ENCODE data around the gene MKRN2. TPM values are rescaled to one million over a fixed set of nuclear protein-coding genes. Genes with fewer than 3 reads are reported as not detected.

The MKRN2 gene
- total RNA-seq, 1 donor from 2014 or later, result 23.9 TPM

DNA sequence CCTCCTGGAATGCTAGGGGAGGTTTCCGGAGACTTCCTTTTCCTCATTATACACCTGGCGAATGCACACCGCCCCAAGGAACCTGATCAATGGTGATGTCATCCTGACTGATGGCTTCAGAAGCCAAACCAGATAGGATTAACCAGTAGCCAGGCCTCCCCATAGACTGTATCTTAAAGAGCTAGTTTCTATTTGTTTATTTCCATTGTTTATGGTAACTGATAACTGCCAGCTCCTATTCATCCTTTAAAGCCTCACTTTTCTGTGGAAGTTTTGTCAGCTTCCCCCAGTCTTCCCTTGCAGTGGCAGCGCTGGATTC is 11.5 kb upstream of the MKRN2 start, which contains the start of gene MKRN2OS:
TSS of gene MKRN2OS (minus strand) at position 27 of the 319 bp plus-strand sequence. CDS start 35 bp downstream, outside the sequence.
- DNase-seq (ENCODE audit: low spot score) (no peak), ATAC-seq (no peak)
- intact Hi-C loops (cut with DNase I), result no loop called here

DNA sequence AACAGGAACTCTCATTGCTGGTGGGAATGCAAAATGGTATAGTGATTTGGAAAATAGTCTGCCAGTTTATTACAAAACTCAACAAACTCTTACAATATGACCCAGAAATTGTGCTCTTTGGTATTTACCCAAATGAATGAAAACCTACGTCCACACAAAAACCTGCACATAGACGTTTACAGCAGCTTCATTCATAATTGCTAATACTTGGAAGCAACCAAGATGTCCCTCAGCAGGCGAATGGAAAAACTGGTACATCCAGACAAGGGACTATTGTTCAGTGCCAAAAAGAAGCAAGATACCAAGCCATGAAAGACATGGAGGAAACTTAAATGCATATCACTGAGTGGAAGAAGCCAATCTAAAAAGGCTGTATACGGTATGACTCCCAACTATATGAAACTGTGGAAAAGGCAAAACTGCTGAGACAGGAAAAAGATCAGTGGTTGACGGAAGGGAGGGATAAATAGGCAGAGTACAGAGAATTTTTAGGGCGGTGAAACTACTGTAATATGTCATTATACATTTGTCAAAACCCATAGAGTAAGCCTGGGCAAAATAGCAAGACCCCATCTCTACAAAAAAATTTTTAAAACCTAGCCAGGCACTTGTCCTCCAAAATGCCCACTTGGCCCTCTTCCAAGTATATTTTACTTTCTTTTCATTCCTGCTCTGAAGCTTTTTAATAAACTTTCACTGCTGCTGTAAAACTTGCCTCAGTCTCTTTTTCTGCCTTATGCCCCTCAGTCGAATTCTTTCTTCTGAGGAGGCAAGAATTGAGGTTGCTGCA is 6.7 kb upstream of the MKRN2 start:
- intact Hi-C loops (cut with DNase I), result no loop called here
- ATAC-seq (no peak), DNase-seq (ENCODE audit: low spot score) (no peak)

DNA sequence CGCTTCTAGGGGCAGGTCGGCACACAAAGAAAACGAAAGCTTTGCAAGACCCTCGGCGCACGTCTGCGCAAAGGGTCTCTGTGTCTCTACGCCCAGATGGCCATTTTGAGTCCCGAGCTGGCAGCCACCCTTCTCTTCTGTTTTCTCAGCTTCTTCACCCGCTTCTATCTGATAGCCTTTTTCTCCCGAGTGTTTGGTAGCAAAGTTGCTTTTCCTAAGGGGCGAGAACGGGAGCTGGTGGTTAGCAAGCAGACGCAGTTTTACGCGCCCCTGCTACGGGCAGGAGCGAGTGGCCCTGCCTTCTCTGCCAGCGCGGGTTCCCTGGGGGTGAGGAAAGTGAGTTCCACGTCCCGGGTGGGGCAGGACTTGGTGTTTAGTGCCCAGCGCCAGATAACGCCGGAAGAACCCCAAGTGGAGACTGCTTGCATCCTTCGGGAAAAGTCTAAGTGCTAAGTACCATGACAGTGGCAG is 2.9 kb upstream of the MKRN2 start:
- no peak for DNase-seq (ENCODE audit: low spot score)
- ATAC-seq, result no peak
- intact Hi-C loops (cut with DNase I), result no loop called here

DNA sequence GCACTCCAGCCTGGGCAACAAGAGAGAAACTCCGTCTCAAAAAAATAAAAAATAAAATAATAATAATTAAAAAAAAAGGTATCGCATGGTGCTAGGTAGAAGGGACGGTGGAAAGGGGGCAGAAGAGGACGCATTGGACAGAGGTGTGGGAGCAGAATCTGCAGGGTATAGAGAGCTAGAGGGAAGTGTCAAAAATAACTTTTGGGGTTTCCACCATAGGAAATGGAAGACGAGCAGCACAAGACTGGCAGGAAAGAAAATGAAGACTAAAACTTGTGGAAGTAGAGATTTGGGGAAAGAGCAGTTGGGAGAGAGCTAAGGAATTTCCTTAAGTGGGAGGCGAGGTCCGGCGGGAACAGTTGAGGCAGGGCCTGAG is 585 bp upstream of the MKRN2 start:
- intact Hi-C loops (cut with DNase I), result no loop called here
- no peak for DNase-seq (ENCODE audit: low spot score)
- ATAC-seq, result peak; percentile 34

DNA sequence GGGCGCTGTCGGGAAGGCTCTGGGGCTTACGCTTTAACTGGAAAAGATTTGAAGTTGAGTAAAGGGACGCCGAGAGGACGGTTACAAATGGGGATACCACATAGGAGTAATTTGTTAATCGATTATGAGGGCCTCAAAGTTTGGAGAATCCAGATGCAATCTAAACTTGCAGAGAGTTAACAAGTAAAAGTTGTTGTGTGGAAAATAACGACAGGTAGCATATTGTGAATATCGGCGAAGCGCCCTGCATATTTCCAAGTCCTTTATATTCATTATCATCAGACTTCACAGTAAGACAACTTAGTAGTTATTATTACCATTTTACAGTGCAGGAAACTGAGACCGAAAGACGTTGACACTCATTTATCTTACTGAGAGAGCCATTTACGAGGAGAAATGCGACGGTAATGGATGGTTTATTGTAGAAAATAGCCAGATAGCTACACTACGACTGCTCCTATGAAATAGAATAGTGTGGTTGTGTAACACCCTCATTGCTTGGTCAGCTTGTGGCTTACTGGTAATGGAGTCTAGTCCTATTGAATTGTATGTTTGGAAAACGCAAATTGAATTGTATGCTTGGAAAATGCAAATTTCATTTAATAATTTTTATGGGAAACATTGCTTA is 700 bp downstream of the MKRN2 start:
- intact Hi-C loops (cut with DNase I), result no loop called here
- DNase-seq (ENCODE audit: low spot score) (no peak), ATAC-seq (no peak)

DNA sequence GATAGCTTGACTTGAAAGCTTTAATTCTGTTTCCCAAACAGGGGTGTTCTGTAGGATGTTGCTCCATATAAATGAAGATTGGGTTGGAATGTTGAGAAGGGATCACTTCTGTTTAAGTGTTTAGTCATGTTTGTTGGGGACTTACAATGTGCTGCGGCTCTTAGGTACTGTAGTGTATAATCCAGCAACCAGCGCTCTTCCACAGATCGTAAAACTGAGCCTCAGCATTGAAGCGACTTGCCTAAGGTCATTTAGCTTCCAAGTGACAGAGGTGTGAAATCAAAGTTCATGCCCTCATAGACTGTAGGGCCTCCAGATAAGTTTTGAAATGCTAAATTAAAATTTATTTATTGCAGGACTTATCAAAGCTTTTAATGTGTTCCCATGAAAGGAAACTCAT is 1.8 kb downstream of the MKRN2 start:
- ATAC-seq (no peak), DNase-seq (ENCODE audit: low spot score) (no peak)
- intact Hi-C loops (cut with DNase I), result no loop called here

DNA sequence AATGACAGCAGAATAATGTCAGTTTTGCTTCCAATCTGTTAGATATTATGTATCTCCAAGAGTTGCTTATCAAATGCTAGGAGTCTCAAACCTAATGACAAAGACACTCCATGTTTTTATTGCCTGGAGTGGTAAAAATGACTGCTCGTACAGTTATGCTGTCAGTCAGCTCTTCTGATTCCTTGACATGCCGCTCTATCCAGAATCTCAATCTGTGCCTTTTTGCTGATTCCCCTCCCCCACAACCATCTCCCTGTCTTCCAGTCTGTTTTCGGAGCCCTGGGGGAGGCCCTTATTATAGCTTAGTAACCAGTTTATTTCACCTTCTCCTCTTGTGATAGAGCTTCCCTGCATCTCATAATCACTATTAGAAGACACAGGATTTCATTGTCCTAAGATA is 2.6 kb downstream of the MKRN2 start:
- DNase-seq (ENCODE audit: low spot score), result no peak
- intact Hi-C loops (cut with DNase I), result no loop called here
- no peak for ATAC-seq

DNA sequence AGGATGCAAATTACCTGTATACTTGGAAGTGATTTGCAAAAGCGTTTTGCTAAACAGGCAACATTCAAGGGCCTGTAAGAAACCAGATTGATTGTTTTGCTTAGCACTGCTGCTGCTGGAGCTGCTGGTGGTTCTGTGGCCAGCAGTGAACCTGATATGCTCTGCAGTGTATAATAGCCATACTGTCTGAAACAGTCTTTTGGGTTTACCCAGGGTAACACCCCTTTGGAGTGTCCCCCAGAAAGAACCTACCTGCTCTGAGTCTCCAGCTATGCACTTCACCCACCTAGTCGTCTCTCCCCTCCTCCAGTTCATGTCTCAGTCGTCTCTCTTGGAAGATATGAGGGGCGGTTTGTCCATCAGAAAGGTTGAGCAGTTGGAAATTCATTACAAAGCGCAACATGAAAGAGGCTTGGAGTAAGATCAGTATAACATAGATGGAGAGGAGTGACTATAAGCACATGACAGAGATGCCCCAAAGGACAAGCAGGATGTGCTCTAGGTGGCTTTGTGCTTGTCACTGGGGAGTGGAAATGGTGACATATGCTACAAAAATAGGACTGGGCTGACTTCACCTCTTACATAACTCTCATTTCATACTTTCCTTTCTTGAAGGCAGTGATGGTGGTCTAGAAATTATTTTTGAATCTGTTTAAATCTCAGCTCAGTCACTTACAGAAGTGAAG is 3.8 kb downstream of the MKRN2 start:
- no peak for ATAC-seq
- DNase-seq (ENCODE audit: low spot score), result no peak
- intact Hi-C loops (cut with DNase I), result no loop called here

DNA sequence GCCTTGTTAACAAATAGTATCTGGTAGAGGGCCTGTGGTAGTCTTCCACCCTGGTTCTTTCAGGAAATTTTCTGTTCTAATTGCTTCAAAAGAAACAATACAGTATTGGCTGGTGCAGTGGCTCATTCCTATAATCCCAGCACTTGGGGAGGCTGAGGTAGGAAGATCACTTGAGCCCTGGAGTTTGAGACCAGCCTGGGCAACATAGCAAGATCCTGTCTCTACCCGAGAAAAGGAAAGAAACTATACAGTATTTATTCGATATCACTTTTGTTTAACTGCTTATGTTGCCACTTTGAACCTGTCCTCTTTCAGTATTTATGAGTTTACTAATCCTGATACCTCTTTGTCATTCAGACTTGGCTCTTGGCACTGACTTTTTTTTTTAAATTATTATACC is 4.5 kb downstream of the MKRN2 start:
- intact Hi-C loops (cut with DNase I), result no loop called here
- ATAC-seq (no peak), DNase-seq (ENCODE audit: low spot score) (no peak)

DNA sequence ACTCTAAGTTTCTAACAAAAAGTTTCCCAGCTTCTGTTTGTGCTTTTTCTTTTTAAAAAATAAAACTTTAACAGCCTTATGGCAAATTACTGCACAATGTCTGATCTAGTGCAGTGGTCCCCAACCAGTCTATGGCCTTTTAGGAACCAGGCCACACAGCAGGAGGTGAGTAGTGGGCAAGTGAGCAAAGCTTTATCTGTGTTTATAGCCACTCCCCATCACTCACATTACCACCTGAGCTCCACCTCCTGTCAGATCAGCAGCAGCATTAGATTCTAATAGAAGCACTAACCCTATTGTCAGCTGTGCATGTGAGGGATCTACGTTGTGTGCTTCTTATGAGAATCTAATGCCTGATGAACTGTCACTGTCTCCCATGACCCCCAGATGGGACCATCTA is 5.6 kb downstream of the MKRN2 start:
- ATAC-seq (no peak), DNase-seq (ENCODE audit: low spot score) (no peak)
- intact Hi-C loops (cut with DNase I), result no loop called here

DNA sequence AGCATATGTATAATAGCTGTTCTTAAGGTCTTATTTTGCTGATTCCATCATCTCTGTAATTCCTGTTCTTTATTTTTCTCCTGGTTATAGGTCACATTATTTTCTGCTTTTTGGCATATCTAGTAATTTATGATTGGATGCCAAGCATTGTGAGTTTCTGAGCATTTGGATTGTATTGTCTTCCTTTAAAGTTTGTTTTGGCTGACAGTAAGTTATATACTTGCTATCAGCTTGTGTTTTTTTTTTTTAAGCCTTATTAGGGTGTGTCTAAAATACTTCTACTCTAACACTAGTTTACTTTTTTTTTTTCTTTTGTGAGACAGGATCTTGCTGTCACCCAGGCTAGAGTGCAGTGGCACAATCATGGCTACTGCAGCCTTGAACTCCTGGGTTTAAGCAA is 10.1 kb downstream of the MKRN2 start:
- ATAC-seq (no peak), DNase-seq (ENCODE audit: low spot score) (no peak)
- intact Hi-C loops (cut with DNase I), result no loop called here

DNA sequence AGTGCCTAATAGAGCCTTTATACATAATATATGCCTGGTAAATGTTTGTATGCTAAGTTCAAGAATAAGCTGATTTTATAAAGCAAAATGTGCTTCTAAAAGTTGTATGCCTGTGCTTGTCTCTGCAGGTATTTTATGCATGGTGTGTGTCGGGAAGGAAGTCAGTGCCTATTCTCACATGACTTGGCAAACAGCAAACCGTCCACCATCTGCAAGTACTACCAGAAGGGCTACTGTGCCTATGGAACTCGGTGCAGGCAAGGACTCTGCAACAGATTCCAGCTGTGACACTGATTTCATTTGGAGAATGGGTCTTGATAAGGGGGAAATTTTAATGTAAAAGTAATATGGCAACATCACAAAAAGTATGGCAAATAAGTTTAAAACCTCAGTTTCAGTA is 11.9 kb downstream of the MKRN2 start:
- DNase-seq (ENCODE audit: low spot score) (no peak), ATAC-seq (no peak)
- intact Hi-C loops (cut with DNase I), result no loop called here

DNA sequence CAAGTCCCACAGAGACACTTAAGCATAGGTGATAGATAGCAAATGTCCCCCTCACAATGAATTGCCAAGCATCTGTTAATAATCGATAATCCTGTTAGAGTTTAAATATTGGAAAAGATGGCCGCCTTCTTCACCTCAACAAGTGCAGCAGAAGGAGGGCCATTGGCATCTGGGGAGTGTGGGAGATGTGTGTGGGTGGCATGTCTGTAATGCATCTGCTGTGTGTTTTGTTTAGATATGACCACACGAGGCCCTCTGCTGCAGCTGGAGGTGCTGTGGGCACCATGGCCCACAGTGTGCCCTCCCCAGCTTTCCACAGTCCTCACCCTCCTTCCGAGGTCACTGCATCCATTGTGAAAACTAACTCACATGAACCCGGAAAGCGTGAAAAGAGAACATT is 12.9 kb downstream of the MKRN2 start:
- no peak for ATAC-seq

DNA sequence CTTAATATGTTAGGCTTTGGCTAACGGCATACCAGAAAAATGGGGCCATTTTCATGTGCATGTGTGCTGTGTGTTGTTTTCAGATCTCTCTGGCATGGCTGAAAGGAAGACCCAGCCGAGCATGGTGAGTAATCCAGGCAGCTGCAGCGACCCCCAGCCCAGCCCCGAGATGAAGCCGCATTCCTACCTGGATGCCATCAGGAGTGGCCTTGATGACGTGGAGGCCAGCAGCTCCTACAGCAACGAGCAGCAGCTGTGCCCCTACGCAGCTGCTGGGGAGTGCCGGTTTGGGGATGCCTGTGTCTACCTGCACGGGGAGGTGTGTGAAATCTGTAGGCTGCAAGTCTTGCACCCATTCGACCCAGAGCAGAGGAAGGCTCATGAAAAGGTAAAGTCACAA is 15.1 kb downstream of the MKRN2 start:
- DNase-seq (ENCODE audit: low spot score) (no peak), ATAC-seq (no peak)
- intact Hi-C loops (cut with DNase I), result no loop called here

More for the DNA sequence above, 12.9 kb downstream of the MKRN2 start:
- intact Hi-C loops (cut with DNase I), result no loop called here
- no peak for DNase-seq (ENCODE audit: low spot score)

DNA sequence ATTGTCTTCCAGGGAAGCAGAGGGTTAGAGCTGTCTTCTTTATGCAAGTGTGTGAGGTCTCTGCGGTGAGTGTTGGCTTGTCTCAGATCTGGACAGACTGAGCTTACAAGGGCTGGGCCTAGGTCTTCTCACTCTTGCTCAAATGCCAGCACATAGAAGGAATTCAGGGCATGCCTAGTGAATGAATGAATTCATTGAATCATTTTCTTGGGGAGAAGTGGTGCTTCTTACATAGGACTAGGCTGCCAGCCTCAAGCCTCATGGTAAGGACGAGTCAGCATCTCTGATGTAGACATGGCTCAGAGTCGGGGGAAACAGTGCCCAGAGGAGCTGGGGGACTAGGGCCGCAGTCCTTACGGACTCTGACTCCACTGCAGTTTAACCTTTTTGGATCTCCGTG is 17.2 kb downstream of the MKRN2 start:
- no peak for ATAC-seq
- intact Hi-C loops (cut with DNase I), result no loop called here
- DNase-seq (ENCODE audit: low spot score), result no peak

DNA sequence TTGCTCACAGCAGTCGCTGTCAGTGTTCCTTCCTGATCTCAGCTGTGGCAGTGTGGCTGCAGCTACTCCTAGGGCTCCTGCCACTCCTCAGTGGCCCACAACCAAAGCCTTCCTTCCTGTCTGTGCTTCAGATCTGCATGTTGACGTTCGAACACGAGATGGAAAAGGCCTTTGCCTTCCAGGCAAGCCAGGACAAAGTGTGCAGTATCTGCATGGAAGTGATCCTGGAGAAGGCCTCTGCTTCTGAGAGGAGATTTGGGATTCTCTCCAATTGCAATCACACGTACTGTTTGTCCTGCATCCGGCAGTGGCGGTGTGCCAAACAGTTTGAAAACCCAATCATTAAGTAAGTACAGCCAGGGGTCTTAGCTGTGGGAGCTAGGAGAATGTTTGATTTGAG is 17.8 kb downstream of the MKRN2 start:
- ATAC-seq (no peak), DNase-seq (ENCODE audit: low spot score) (no peak)
- intact Hi-C loops (cut with DNase I), result no loop called here

DNA sequence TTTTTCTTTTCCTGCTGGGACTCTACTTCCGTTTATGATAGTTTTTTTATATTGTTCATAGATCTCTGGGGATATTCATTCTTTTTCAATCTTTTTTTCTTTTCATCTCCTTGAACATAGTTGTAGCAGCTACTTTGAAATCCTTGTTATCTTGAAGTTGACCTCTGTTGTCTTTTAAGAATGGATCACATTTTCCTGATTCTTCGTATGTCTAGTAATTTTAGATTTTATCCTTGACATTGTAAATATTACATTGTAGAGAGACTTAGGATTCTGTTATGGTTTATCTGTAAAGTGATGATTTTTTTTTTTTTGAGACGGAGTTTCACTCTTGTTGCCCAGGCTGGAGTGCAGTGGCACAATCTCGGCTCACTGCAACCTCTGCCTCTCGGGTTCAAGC is 20.5 kb downstream of the MKRN2 start:
- intact Hi-C loops (cut with DNase I), result no loop called here
- no peak for ATAC-seq
- no peak for DNase-seq (ENCODE audit: low spot score)

DNA sequence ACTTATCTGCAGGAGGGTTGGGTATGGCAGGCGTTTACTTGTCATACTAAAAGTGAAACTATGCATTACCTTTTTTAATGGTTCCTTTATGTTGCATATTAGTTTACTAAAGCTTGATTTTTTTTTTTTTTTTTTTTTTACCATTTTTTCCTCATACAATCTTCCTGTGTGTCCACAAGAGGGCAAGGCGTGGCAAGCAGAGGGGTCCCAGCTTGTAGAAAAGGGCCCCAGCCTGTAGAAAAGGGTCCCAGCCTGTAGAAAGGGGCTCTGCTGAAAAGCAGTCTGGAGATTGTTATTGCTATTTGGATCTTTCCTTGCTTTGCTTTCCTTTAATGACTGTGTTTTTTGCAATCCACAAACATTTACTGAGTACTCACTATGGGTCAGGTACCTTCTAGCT is 21.9 kb downstream of the MKRN2 start:
- intact Hi-C loops (cut with DNase I), result no loop called here
- ATAC-seq (no peak), DNase-seq (ENCODE audit: low spot score) (no peak)

DNA sequence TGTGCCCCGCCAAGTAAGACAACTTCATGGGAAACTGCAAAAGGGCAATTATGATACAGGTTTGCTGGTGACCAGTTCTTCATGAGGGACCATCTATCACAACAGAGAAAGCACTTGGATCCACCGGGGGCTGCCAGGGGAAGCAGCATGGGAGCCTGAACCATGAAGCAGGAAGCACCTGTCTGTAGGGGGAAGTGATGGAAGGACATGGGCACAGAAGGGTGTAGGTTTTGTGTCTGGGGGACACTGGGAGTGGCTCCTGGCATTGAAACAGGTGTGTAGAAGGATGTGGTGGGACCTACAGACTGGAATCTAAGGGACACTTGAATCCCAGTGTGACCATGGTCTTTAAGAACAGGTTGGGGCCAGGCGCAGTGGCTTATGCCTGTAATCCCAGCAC is 22.6 kb downstream of the MKRN2 start:
- intact Hi-C loops (cut with DNase I), result no loop called here
- DNase-seq (ENCODE audit: low spot score), result no peak
- ATAC-seq, result no peak

DNA sequence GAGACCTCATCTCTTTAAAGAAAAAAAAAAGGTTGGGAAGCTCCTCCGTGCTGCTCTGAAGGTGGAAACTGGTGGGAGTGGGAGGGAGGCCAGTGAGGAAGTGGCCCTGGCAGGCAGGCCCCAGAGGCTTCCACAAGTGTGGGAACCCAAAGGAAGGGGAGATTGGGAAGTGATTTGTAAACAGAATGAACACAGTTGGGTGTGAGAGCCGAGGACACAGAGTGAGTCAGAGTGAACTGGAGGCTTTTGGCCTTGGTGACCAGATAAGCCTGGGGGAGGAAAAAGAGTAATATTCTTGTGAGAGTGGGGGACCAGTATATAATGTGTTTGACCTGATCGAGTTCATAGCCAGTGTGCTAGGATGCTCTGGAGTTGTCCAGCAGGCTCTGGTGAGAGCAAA is 23.0 kb downstream of the MKRN2 start:
- no peak for ATAC-seq
- intact Hi-C loops (cut with DNase I), result no loop called here

More for the DNA sequence above, 23.0 kb downstream of the MKRN2 start:
- DNase-seq (ENCODE audit: low spot score), result no peak
